GM21526 (cell line): Measurements from ENCODE around the gene SPRING1.

Source experiments
- ATAC-seq: cut with Tn5 transposase; IDR thresholded peaks from one replicate; pipeline ENCODE4 v1.9.1; 2021; ENCODE audit warnings: moderate library complexity; ENCODE audit not compliant: unreplicated experiment, low FRiP score

Gene SPRING1

DNA sequence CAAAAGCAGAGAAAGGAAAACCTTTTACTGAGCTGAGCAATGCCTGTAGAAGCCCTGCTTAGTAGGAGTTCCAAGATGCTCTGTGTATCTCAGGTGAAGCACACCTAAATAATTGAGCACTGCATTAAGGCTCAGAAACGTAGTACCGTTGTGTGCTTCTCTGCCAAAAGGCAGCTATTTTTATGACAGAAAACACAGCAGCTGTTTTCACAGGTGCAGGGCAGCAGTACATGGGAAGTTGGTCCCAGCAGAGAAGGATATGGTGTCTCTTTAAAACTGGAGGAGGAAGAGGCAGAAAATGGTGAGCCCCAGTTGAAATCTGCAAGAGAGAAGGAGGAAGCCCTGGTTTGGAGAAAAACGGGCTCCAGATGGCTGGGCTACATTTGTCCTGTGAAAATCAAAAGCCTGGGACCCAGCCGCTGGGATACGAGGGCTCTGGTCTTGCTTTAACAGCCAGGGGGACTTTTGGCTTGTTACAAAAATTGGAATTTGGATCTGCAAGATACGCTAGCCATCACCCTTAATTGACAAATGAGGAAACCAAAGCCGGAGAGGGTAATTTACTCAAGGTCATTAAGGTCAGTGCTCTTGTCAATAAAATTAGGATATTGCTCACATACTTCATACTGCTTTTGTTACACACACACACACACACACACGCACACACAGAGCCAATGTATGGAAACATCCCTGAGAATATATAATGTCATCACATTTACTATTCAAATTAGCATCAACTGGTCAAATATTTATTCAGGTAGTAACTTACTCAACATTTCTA lies 27.3 kb downstream of the SPRING1 start:
- ATAC-seq: no peak

DNA sequence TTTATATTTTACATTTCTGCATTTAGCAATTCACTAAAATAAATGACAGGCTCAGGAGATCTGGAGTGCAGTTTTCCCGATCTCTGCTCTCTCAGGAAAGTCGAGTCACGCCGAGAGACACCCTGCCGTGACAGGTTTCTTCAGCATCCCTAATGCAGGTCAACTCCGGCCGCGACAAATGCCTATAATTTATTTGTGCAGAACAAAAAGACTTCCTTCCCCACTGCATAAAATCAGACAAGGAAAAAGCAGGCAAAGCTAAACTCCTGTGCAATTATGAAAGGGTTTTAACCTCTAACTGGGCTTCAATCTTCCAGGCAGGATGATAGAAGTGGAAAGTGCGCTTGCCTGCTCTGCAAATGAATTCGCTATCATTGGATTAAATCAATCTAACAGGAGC lies 28.1 kb downstream of the SPRING1 start:
- ATAC-seq: no peak

DNA sequence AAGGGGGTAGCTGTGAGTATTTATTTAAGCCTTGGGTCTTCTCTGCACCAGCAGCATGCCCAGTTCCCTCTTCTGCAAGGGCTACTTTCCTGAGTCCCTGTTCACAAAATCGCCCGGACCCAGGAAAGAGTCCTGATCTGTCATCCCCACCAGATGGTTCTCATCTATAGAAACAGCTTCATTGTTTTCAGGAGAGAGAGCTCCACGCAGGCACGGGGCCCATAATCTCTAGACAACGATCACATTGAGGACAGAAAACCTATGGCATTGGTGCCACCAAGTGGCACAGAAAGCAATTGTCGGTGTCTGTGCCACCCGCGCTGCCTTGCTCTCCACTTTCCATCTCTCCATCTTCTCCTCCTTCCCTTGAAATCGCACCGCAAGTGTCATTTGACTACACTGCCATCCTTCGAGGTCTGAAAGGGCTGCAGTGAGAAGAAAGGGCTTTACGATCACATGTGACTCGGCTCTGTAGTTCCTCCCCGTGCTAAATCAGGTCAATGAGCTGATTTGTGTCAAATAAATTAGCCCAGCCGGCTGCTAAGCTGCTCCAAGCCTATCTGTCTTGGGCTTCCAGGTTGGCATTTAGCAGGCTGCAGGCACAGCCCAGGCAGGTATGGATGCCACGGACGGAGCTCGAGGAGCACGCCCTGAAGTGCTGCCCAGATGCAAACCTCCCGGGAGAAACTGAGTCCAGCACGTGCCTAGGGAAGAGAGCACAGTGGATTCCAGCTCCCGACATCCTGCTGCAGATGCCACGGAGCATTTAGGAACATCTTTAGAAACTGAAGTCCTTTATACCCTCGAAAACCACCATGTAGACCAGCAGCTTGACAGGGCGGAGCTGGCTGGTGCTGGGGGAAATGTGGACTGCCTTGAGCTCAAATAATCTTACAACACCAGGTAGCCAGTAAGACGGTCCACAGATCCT lies 28.8 kb downstream of the SPRING1 start:
- peak; percentile 71 for ATAC-seq

DNA sequence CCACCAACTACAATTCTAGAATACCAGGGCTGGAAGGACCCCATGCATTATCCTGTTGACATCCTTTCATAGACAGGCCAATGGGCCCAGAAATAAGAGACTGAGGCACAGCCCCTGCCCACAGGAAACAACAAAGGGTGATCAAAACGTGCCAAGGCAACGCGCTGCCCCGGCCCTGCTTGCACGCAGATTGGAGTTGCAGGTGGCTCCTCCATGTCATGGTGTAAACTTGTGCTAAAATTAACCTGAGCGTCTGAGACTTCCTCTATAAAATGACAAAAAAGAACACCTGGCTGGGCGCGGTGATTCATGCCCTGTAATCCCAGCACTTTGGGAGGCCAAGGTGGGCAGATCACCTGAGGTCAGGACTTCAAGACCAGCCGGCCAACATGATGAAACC lies 30.1 kb downstream of the SPRING1 start:
- no peak for ATAC-seq

DNA sequence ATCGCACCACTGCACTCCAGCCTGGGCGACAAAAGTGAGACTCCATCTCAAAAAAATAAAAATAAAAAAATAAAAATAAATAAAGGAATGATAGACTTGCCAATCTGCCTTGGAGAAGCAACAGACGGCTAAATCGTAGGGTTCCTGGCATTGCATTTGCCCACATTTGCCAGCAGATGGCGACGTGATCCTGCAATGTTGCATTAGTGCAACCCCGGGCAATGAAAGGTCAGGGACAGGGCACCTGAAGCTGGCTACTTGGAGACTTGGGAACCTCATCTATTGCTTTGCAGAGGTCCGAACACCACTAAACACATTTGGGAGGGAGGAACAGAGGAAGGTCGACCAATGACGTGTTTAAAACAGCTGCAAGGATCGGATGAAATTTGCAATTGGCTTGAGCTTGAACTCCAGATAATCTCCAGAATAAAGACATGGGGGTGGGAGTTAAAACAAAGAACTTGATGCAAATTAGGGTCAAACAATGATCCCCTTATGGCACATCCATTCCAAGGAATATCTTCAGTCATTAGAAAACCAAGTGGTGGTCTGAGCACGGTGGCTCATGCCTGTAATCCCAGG lies 34.6 kb downstream of the SPRING1 start:
- ATAC-seq: no peak

DNA sequence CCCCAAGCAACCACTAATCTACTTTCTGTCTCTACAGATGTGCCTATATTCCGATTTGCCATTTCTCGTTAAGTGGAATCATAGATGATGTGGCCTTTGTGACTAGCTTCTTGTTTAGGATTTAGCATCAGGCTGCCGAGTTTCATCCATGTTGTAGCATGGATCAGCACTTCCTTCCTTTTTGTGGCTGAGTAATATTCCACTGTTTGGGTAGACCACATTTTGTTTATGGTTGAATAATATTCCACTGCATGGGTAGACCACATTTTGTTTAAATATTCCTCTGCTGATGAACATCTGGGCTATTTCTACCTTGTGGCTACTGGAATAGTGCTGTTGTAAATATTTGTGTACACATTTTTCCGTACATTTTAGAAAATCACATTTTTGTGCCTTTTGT lies 36.4 kb downstream of the SPRING1 start:
- ATAC-seq: no peak

DNA sequence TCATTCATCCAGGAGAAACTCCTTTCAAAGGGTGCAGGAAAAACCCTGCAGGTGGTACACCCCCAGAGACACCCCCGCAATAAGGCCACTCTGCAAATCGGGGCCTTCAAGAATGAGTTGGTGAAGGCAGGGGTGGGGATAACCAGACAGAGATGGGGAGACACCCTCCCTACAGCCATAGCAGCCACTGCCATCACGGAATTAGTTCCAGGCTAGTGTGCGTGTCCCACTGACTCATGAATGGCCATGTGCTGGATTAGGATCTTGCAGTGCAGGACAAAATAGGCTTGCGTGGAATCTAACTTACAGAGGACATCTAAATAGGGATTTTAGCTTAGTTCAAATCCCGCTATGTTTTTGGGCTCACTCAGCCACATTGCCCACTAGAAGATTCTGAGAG lies 37.8 kb downstream of the SPRING1 start:
- ATAC-seq: no peak

DNA sequence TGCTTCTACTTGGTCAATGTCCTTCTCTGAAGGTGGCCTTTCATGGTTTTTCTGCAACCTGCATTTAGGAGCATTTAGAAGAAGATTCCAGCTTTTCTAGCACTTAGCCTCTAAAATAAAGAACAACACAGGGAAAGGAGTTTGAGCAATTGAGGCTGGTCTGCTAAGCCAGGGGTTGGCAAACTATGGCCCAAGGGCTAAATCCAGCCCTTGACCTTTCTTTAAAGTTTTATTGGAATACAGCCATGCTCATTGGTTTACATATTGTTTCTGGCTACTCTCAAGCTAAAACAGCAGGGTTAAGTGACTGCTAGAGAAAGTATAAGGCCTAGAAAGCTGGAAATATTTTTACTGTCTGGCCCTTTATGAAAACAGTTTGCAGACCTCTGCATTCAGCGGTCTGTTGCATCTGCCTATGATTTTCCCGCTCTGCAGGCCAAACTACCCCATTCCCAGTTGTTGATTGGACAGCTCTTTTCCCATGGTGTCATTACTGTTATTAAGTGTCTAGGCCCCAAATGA lies 39.3 kb downstream of the SPRING1 start:
- ATAC-seq: no peak

DNA sequence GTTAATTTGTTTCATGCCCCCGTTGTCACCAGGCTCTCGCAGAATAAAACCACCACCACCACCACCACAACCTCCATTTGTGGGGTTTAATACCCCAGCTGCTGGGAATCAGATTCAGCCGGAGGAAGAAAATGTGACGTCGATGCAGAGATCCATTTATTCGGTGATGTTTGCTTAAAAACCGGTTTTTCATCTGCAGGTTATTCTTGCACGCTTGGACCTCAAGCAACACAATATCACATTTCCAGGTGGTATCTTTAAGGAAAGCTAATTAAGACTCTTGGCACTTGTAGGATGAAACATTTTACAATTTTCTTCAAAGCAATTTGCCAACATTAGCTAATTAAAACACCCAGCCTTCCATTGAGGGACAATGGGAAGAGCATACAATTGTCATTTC lies 39.8 kb downstream of the SPRING1 start:
- no peak for ATAC-seq

DNA sequence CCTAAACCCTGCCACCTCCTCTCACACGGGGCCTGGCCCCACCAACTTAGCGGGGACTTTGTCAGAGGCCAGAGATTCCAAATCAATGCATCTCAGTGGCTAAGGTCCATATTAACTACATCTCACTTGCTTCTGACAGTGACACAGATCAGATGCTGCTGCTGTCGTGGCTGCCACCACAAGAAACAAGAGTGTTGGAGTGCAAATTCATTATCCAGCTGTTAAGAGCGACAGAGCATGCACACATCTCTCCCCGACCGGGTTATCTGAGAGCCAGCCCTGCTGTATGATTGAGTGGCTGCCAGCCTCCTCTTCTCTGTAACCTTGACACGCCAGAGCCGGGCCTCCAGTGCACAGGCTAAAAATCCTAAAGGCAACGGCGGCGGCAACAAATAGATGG lies 40.2 kb downstream of the SPRING1 start:
- no peak for ATAC-seq

DNA sequence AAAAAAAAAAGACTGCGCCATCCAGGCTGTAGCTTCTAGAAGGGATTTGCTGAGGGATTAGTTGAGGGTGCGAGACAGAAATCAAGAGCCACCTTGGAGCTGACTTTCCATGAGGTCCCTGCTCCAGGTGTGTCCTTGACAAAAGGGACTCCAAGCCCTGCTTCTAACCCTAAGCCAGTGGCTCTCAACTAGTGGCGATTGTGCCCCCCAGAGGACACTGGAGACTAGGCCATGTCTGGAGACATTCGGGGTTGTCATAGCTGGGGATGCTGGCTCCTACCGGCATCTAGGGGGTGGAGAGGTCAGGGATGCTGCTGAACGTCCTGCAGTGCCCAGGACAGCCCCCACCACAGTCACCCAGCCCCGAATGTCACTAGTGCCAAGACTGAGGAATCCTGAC lies 40.6 kb downstream of the SPRING1 start:
- no peak for ATAC-seq

DNA sequence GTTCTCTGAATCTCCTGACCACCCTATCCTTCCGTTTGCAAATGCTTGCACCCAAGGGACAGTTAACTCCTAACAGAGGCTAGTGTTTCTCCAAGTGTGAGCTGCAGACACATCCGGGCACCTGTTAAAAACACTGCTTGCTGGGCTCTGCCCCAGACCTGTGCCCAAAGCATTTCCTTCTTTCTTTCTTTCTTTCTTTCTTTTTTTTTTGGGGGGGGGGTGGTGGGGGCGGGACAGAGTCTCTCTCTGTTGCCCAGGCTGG lies 42.5 kb downstream of the SPRING1 start:
- ATAC-seq: no peak

DNA sequence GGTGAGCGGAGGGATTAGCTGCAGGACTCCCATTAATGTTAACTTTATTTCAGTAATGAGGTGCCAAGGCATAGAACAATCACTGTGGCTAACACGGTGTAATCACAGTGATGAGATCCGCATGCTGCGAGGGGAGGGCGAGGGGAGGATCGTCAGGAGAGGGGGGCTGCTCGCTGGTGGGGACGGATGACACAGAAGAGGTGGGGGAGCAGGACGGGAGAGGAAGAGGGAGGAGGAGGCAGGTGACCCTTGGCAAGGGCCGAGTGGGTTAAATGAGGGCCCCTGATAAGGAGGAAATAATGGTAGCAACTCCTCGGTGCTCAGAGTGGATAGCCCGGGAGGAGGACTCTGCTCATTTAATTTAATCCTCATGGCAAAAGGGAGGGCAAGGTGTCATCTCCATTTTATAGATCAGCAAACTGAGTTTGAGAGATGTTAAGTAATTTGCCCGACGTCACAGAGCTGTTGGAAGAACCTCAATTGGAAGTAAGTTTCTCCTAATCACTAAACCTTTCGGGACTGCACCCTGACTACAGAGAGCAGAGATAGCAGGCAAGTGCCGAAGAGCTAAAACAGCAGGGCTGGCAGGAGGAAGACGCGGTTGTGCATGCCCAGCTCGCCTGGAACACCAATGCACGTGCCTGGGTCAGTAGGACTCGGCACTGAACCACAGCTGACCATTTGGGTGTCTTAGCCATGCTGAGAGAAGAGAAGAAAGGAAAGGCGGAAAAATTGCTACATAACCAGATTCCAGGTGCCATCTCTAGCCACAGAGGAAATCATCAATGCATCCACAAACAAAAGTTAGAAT lies 43.0 kb downstream of the SPRING1 start:
- no peak for ATAC-seq

DNA sequence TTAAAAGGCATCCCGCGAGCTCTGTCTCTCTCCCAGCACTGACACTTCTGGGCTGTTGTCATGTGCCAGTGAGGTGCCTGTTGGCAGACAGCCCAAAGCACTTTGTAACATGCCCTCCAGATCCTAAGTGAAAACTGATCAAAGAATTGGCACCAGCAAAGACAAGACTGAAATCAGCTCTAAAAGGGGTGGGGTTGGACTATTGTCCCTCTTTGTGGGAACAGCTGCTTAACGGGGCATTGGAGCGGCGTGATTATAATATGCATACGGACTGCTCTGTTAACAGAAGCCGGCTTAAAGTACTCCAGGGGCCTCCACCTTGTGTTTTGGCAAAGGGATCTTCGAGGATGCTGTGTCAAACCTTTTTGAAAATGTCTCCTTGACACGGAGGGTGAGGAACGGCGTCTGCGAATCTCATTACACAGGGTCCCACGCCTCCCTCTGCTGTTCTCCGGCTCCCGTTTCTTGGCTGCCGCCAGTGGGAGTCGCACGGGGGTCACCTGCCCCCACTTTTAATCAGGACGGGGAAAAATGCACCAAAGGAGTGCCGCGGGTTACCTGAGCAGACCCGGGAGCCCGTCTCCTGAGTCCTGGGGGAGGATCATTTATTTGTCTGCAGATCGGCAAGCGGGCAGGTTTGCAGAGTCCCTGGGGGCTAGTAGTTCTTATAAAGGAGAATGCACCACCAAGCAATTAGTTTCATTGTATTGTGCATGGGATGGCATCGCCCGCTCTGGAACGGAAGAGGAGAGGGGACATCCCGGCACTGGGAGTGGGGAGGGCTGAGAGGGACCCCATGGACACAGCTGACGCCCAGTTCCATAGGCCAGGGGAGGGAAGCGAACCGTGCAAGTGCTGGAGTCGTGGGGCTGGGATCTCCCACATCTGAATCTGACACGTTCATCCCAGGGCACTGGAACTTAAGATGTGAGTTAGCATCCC lies 44.3 kb downstream of the SPRING1 start:
- no peak for ATAC-seq

DNA sequence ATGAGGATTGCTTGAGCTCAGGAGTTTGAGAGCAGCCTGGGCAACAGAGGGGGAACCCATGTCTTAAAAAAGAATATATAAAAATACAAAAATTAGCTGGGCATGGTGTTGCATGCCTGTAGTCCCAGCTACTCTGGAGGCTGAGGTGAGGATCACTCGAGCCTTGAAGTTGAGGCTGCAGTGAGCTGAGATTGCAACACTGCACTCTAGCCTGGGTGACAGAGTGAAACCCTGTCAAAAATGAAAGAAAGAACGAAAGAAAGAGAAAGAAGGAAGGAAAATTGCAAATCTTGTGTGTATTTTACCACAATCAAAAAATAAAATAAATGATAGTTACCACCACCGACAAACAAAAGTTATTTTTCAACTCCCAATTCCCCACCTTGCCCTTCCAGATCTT lies 45.3 kb downstream of the SPRING1 start:
- no peak for ATAC-seq

DNA sequence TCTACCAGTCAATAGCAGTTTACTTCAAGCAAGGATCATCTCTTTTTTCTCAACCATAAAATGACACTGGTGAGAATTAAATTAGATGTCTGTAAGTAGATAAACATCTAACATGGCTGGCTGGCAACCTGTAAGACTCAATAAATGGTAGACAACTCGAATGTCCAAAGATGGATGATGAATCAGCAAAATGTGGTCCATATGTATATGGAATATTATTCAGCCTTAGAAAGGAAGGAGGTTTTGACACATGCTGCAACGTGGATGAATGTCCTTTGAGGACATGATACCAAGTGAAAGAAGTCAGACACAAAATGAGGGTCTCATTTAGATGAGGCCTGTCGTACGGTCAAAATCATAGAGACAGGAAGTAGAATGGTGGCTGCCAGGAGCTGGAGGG lies 46.2 kb downstream of the SPRING1 start:
- no peak for ATAC-seq

DNA sequence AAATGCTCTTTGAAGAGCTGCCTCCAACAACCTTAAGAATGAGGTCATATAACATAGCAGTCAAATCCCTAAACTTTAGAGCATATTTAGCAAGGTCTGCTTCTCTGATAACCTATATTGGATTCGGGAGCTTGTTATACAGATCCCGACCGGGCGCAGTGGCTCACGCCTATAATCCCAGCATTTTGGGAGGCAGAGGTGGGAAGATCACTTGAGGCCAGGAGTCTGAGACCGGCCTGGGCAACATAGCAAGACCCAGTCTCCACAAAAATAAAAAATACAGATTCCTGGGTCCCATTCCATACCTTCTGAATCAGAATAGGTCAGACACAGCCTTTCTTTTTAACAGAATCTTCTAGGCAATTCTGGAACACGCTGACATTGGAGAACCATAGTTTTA lies 46.7 kb downstream of the SPRING1 start:
- ATAC-seq: no peak

DNA sequence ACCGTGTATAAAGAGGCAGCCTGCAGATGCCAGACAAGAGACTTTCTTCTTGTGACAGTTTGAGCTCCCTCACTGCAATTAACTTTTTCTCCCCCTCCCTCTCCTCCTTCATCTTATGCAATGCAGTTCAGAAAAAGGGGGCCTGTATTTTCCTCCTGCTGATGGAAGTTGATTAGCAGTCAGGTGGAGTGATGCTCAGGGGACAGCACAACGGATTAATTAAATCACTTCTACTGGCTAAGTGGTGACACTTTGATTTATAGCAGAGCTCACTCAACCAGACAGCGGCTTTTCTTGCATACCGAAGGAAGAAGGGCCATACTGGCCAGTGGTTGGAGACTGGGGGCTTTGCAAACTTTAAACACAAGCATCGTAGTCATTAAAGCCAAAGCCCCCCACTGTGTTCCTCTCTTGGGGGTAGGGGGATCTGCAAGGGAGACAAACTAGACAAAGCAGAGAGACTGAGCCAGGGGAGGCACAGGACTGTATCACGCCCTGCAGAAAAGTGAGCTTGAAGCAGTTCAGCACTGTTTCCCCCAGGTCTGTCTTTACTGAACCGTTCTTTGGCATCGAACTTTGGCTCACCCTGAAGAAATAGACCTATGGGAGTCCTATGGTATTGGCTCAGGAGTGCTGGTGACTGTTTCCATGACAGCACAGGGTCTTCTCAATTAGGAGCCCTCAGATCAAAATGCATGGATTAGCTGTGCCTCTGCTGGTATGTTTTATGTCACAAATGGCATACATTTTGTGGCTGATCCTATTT lies 47.7 kb downstream of the SPRING1 start:
- ATAC-seq: no peak

DNA sequence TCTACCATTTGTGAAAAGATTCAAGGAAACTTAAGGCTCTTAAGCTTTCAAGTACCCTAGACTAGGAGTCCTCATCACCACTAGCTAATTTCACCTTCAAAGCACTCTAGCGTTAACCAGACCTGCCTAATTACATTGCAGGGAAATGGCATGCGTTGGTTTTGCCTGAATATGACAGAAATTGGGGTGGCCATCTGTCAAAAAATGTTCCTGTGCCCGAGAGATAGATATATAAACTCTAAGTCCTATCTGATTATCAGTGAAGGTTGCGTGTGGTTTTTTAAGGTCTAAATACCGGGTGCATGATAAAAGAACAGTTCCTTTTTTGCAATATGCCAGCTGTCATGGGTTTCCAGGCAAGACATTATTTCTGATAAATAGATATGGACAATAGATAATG lies 48.3 kb downstream of the SPRING1 start:
- no peak for ATAC-seq
